Measurements from ENCODE around the gene ZCCHC4. TPM values are rescaled to one million over a fixed set of nuclear protein-coding genes. Genes with fewer than 3 reads are reported as not detected.

The ZCCHC4 gene
- total RNA-seq, 4 donors from 2014 or later = 5.6 to 33.3 (median 11.1) TPM

Other genes starting within 250 kb of the ZCCHC4 start
- gene SEPSECS, start 152.3 kb upstream of the ZCCHC4 start, total RNA-seq = 10 to 100 TPM in 2 of 4 donors, 1 to 10 TPM in 2; 6.9 to 22.8 (median 10.4) TPM
- 10 to 100 TPM in 3 of 4 donors, 1 to 10 TPM in 1; 2.8 to 27.4 (median 18.2) TPM for gene PI4K2B, start 78.7 kb upstream of the ZCCHC4 start, total RNA-seq
- gene ANAPC4, start 64.5 kb downstream of the ZCCHC4 start, total RNA-seq = 10 to 100 TPM; 40.0 to 70.5 (median 55.5) TPM